GM21723 (cell line): ENCODE measurements around the gene TMEM198.

ENCODE experiments used
- ATAC-seq: cut with Tn5 transposase; IDR thresholded peaks from one replicate; pipeline ENCODE4 v1.9.1; 2021; ENCODE audit warnings: mild to moderate bottlenecking, moderate library complexity; ENCODE audit not compliant: unreplicated experiment

Gene TMEM198

GRCh38 chr2:219560893-219561178, 17.0 kb downstream of the TMEM198 start:
- ATAC-seq = no peak

- ATAC-seq = no peak
Measured at GRCh38 chr2:219561179-219562048, 17.6 kb downstream of the TMEM198 start.

- no peak for ATAC-seq
Measured at GRCh38 chr2:219562049-219563020, 18.5 kb downstream of the TMEM198 start.

- ATAC-seq = no peak
Measured at GRCh38 chr2:219563271-219563928, 19.6 kb downstream of the TMEM198 start.

DNA sequence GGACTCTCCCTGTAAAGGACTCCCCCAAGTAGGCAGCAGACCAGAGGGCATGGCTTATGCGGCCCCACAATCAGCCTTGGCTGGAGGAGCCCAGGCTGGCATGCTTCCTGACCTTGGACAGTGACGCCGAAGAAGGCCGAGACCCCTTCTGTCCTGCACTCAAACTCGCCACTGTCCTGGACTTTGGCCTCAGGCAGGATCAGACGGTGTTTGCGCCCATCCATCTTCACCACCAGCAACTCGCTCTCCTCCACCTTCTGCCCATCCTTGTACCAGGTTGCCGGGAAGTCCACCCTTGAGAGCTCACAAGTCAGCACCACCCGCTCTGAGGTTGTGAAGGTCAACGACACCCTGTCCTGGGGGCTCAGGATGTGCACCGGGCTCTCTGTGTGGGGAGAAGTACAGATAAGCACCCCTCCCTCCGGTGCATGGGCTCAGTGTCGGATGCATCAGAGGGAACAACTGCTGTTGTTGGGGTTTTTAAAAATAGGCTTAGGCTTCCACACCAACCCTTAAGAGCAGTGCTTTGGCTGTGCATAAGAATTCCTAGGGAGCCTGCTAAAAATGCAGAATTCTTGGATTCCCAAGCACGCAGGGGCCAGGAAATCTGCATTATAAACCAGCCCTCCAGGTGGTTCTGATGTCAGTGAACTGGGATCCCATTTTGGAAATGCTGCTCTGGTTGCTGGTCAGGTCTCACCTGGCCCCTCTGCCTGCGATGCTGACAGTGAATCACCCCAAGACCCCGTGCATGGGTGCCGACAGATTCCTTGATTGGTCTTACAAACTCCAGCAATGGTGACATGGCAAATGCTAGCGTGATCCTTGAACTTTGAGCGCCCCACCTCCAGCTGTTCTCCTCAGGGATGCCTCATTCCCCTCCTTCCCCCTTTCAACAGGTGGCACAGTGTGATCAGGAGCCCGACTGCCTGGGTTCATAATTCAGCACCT, 21.6 kb downstream of the TMEM198 start:
- ATAC-seq = no peak

- no peak for ATAC-seq
Measured at GRCh38 chr2:219566640-219567039, 22.8 kb downstream of the TMEM198 start.

DNA sequence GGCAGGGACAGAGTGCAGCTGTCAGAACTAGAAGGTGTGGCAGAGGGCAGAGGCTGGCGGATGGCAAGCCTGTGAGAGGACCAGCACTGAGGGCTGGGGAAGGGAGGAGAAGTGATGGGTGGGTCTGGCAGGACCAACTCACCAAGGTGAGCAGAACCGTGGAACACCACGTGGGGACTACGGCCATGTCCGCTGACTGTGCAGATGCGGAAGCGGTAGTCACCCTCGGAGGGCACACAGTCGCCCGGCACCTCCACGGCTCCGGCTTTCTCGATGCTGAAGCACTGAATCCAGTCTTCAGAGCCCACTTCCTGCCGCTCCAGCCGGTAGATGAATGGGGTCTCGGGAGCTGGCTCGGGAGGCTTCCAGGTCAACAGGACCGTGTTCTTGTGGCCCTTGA, 23.3 kb downstream of the TMEM198 start:
- no peak for ATAC-seq

DNA sequence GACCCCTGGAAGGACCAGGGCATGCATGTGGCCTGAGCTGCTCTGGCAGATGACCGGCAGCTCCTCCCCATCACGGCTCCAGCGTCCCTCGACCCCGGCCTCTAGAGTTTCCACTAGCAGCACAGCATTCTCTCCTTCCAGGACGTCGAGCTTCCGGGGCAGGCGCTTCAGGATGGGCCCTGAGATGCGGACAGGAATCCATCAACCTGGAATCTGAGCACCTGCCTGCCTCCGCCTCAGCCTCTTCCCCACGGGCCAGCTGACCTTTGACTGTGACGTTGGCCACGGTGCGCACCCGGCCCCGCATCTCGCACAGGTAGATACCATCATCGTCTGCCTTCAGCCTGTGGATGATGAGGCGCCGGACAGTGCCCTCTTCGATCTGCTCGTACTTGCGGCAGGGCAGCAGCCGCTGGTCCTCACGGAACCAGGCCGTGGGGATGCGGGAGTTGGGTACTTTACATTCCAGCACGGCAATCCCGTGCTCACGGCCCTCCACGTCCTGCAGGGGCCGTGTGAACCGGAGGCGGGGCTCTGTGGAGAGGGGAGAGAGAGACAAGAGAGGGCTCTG, 24.0 kb downstream of the TMEM198 start:
- no peak for ATAC-seq

GRCh38 chr2:219569041-219569440, 25.2 kb downstream of the TMEM198 start:
- ATAC-seq = no peak

DNA sequence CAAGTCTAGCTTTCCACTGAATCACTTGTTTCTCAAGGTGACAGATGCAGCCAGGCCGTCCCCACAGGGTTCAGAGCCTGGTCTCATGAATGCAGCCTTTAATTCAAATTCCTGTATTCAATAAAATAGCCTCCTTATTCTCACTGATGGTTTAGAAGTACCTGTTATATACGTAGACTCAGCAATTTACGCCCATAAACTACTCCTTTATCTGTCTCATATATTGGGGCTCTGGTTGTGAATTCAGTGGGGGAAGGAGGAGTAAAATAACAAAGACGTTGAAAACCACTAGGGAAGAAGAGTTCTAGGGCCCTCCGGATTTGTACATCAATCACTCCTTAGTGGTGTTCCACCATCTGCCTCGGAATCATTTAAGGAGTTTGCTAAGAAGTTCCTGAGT, 25.8 kb downstream of the TMEM198 start:
- ATAC-seq = no peak

DNA sequence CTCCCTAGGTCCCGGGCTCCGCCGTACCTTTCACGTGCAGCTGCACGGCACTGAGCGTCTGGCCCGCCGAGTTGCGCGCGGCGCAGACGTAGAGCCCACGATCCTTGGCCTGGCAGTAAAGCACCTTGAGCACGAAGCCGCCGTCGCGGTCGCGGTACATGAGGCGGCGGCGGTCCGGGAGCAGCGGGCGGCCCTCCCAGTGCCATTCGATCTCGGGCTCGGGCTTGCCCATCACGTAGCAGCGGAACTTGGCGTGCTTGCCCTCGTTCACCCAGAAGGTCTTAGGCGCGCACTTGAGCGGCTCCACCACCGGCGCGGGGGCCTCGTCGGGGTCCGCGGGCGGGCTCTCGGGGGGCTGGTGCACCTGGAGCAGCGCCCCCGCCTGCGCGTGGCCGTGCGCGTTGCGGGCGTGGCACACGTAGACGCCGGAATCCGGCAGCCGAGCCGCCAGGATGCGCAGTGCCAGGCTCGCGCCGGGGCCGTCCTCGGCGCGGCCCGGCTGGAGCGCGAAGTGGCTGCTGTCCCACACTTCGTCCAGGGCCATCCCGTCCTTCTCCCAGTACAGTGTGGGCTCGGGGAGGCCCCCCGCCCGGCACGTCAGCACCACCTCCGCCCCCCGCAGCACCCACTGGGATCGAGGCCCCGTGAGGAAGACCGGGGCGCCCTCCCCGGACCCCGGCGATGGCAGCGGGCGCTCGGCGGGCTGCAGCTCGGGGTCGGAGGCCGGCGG, 26.5 kb downstream of the TMEM198 start:
- ATAC-seq = no peak

DNA sequence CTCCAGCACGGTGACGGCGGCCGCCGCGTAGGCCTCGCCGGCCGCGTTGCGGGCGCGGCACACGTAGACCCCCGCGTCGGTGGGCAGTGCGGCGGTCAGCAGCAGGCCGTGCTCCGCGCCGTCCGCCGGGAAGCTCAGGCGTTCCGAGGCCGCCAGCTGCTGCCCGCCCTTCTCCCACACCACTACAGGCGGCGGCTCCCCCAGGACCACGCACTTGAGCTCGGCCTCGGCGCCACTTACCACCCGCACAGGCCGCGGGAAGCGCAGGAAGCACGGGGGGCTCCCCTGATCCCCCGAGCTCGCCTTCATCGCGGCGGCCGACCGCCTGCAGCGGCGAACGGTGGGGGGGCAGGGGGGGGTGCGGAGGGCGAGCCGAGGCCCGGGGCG, 27.1 kb downstream of the TMEM198 start:
- no peak for ATAC-seq

- ATAC-seq = no peak
Measured at GRCh38 chr2:219571311-219572236, 27.7 kb downstream of the TMEM198 start, which contains the start of gene OBSL1. Gene OBSL1, minus strand, starts transcription at chr2:219571539. Its CDS starts 307 bp downstream, at chr2:219571232.

GRCh38 chr2:219572237-219573001, 28.6 kb downstream of the TMEM198 start, which contains the start of gene INHA:
Gene INHA, plus strand, starts transcription at chr2:219572310. Its CDS starts 65 bp downstream, at chr2:219572375.
- ATAC-seq = no peak

GRCh38 chr2:219573166-219573565, 29.3 kb downstream of the TMEM198 start:
- ATAC-seq = no peak

DNA sequence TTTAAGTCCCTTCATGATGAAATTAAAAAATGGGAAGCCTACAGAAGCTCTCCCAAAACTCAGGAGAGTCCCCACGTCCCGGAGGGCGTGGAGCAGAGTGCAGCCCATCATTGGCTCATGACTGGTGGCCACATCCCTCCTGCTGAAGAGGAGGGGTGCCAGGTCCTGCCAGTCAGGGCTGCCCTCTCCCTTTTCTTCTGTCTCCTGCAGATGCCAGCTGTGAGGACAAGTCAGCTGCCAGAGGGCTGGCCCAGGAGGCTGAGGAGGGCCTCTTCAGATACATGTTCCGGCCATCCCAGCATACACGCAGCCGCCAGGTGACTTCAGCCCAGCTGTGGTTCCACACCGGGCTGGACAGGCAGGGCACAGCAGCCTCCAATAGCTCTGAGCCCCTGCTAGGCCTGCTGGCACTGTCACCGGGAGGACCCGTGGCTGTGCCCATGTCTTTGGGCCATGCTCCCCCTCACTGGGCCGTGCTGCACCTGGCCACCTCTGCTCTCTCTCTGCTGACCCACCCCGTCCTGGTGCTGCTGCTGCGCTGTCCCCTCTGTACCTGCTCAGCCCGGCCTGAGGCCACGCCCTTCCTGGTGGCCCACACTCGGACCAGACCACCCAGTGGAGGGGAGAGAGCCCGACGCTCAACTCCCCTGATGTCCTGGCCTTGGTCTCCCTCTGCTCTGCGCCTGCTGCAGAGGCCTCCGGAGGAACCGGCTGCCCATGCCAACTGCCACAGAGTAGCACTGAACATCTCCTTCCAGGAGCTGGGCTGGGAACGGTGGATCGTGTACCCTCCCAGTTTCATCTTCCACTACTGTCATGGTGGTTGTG, 30.9 kb downstream of the TMEM198 start:
- ATAC-seq = no peak
